ENCODE measurements around the gene ABCG5.

GRCh38 chr2:43787895-43788294, 50.7 kb downstream of the ABCG5 start:
- TF ChIP-seq CTCF (optimal IDR thresholded peaks at IDR 0.05 in 1 of 3, IDR thresholded peaks at IDR 0.05 in 1 of 3, conservative IDR thresholded peaks at IDR 0.05 in 1 of 3; ENCODE audit: extremely low read depth in 1 of 3, insufficient read depth in 2 of 3, low read length in 3 of 3) (no peak), EZH2 (IDR thresholded peaks at IDR 0.05; ENCODE audit: low read length) (no peak)
